C1 segment of cervical spinal cord (tissue), 14 donors: Measurements from ENCODE around the gene BLTP2.
"Not testable (repeated sequence)": the region's sequence is repeated elsewhere in the genome, so short reads cannot be mapped to it uniquely, and the experiment has no call there.

ENCODE experiments used
- DNase-seq, 14 donors: peaks; one replicate each; lab custom pipeline; 2025; lab: John Stamatoyannopoulos, UW

The BLTP2 gene

GRCh38 chr17:28646039-28646754, 1.2 kb upstream of the BLTP2 start:
- DNase-seq = peak in 1 of 14 donors; percentile 6

DNA sequence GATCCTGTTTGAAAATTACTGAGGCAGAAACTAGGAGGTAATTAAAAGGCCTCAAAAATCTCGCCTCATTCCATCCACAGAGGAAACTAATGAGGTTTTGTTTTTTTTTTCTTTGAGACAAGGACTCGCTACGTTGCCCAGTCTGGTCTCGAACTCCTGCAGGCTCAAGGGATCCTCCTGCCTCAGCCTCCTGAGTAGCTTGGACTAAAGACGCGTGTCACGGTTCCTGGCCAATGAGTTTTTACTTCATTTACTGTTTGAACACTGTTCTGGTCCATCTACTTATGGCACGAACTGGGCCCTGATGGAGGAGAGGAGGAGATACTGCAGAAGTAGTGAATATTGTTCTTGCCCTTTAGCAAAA, 600 bp upstream of the BLTP2 start:
- DNase-seq = no peak

DNA sequence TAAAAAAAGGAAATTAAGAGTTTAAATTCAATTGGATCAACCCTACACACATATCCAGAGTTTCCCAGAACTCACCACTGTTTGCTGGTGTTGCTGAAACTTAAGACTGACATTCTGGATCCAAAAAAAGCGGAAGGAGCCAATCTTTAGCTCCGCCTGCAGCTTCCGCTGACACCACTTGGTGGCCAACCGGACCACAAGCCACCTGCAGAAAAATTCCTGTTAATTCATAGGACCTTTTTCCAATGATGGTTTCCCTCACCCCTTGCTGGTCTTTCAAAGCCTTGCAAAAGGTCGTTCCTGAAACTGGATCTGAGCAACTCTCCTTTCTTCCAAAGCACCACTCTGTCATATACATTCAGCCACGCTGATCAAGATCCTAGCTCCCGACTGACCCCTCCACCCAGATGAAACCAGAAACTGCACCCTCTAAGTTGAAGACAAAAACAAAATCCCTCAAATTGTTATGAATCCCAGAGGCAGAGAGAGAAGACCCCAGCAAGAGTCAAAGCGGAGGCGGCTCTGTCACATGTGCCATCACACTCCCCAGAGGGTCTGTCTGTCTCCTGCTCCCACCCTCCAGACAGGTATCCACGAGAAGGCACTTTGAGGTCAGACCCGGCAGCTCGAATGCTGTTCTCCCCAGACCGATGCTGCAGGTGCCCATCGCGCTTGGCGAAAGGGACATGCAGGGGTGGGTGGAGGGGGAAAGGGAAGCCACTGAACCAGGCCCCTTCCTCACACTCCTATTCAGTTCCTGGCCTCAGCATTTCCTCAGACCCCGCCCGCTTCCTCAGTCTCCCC, 773 bp downstream of the BLTP2 start:
- DNase-seq = peak in 9 of 14 donors; percentile 6 to 42 (median 14)

DNA sequence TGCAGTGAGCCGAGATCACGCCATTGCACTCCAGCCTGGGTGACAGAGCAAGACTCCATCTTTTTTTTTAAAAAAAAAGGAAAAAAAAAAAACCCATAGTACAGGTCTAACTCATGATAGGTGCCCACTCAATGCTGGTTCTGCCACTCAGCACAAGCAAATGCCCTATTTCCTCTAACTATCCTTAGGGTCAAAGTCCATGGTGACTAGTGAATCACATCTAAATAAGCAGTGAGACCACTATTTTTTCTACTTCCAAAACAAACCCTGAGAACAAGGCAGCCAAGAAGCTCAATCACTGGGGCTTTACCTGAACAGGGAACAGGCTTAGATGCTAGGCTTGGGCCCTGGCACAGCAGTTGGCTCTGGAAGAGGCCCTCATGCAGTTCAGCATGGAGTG, 3.4 kb downstream of the BLTP2 start:
- DNase-seq = no peak

- no peak for DNase-seq
These were observed 9.5 kb downstream of the BLTP2 start for GRCh38 chr17:28635506-28635905.

GRCh38 chr17:28634206-28634865, 10.6 kb downstream of the BLTP2 start:
- no peak for DNase-seq

GRCh38 chr17:28626818-28627217, 18.1 kb downstream of the BLTP2 start:
- no peak for DNase-seq

- no peak for DNase-seq
These were observed 20.8 kb downstream of the BLTP2 start for GRCh38 chr17:28624148-28624547.

GRCh38 chr17:28623696-28624095, 21.3 kb downstream of the BLTP2 start:
- no peak for DNase-seq

GRCh38 chr17:28622186-28622585, 22.8 kb downstream of the BLTP2 start:
- DNase-seq = no peak

DNA sequence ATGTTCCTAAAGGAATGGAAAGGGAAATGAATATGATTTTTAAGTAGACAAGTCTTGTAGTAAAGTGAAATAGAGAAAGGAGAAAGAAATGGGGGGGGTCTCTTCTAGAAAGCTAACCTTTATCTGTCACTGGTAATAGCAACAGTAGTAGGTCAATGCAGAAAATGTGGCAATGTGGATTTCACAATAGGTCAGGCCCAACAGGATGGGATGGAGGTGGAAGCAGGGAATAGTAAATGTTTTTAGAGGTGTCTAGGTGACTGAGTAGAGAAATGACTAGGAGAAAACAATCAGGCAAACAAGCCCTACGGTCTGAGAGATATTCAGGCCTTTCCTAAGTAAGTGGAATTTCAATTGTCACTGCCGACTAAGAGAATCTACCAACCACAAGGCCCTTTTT, 24.9 kb downstream of the BLTP2 start:
- no peak for DNase-seq

GRCh38 chr17:28618464-28618863, 26.5 kb downstream of the BLTP2 start:
- DNase-seq = no peak

- no peak for DNase-seq
These were observed 28.7 kb downstream of the BLTP2 start for GRCh38 chr17:28616281-28616680.

DNA sequence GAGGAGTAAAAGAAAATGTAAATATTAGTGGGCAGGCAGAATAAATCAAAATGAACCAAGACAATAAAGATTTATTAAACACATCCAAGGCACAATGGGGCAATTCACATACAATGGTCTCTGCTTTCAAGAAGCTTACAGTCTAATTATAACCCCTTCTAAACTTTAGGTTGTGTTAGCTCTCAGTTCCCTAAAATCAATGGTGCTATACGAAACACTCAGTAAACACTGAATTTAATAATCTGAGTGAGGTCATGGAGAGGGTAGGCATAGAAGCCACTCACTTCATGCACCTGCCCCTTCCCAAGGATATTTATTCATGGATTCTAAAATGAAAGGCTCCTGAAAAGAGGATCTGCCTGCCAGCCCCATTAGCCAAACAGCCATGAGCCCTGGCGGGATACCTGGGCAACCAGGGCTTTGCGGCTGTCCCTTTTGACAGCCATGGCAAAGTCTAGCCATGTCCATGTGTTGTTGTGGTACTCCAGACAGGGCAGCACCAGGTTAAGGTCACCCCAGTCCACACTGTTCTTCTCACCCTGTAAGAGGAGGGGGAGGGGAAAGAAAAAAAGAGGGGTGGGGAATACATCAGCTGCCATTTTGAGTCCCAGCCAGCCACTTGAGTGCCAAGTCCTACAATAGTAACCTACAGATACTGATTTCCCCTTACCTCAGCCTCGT, 29.6 kb downstream of the BLTP2 start:
- no peak for DNase-seq

- DNase-seq = peak in 2 of 14 donors; percentile 7 to 20
These were observed 31.0 kb downstream of the BLTP2 start, which contains the start of gene RSKR for GRCh38 chr17:28613931-28614381. Gene RSKR (minus strand): TSS chr17:28614185. CDS start chr17:28614161, 24 bp downstream.

DNA sequence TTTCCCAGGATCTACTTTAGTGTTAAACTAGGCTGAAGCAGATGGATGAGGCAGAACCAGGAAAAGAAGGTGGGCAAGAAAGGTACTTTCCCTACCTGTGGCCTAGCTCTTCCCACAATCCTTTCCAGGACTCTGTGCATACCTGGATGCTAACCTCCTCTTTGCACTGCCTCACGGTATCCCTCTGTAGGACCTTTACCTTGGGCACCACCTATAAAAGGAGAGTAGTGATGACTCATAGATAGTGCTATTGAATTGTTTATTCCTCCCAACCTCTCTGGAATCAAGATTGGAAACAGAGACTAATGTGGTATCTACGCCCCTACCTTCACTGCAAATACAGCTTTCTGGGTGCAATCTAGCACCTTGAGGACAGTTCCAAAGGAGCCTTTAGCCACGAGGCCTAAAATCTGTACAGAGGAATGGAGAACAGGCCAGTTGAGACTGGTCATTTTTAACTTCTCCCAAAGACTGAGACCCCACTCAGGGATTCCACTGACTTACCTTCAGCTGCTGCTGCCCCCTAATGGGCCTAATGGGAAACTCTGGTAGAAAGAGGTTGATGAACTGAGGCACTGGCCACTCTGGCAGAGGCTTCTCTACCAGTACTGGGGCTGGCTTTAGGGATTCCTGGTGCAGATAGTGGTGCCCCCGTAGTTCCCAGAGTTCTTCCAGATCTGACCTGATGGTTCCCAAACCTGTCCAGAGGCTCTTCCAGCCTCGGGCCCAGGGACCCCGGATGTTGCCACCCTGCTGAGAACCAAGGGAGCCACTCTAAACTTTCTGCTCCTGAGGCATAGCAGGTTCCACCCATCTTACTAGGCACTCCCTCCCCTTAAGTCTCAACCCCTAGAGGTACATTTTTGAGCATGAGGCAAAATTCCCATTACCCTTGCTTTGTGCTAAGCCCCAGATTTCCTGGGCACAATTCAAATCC, 31.8 kb downstream of the BLTP2 start:
- DNase-seq = peak in 6 of 14 donors; percentile 1 to 16 (median 12)

DNA sequence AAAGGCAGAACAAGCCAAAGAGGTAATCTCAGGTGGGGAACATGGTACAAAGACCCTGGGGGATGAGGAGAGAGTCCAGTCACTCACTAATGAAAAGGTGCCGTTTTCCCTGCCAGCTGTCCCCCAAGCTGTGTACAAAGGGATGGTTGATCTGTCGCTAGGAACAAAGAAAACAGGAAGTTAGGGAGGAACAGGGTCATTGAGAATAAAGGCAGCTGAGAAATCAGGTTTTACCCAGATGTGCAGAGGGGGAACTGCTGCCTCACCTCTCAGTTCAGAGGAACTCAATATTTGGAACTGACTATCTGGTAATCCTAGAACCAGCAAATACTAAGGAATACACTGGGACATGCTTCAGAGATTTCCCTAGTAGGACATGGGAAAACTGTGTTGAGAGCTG, 32.4 kb downstream of the BLTP2 start:
- DNase-seq = no peak

- DNase-seq = no peak
These were observed 34.6 kb downstream of the BLTP2 start for GRCh38 chr17:28610376-28610775.

DNA sequence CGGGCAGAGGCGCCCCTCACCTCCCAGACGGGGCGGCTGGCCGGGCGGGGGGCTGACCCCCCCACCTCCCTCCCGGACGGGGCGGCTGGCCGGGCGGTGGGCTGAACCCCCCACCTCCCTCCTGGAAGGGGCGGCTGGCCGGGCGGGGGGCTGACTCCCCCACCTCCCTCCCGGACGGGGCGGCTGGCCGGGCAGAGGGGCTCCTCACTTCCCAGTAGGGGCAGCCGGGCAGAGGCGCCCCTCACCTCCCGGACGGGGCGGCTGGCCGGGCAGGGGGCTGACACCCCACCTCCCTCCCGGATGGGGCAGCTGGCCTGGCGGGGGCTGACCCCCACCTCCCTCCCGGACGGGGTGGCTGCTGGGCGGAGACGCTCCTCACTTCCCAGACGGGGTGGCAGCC, 40.9 kb downstream of the BLTP2 start:
- not testable (repeated sequence) for DNase-seq
